Endothelial cell of umbilical vein (primary cell): Measurements from ENCODE around the gene PPARD. TPM values are rescaled to one million over a fixed set of nuclear protein-coding genes. Genes with fewer than 3 reads are reported as not detected.
A peak's percentile ranks its signal among the peaks of the same experiment; 100 is the strongest.

Experiments used
- BruUV-seq: library from RNA; stranded (reverse); fragments of 400-500 nt; replicated peaks from 2 replicates; lab custom pipeline; 2021; lab: Mats Ljungman, UMichigan
- CTCF ChIA-PET: fragments of 300-600, 350-600 bp; sonication (Branson Sonifier 250); formaldehyde crosslinking; loops from one replicate; lab custom pipeline; 2021; ENCODE audit warnings: antibody characterized with exemption, inconsistent platforms; lab: Charles Lee
- POLR2A ChIA-PET: fragments of 300-600, 350-600 bp; sonication (Branson Sonifier 250); formaldehyde crosslinking; loops from one replicate; lab custom pipeline; 2021; ENCODE audit warnings: antibody characterized with exemption, inconsistent platforms; lab: Charles Lee
- DNase-seq: peaks from one replicate; pipeline ENCODE4 v3.0.0-alpha.2; 2011; ENCODE audit warnings: low read depth, low spot score
- FAIRE-seq: peaks from 2 replicates; lab custom pipeline; 2011; peaks lifted over from hg19 to GRCh38; lab: Jason Lieb, UNC
- H2AFZ ChIP-seq: 2 replicates; pipeline ENCODE4 v1.6.0; 2012; ENCODE audit warnings: low read depth, low read length, control low read depth, inconsistent platforms
- H3K27ac ChIP-seq: 2 replicates; pipeline ENCODE4 v1.5.1; 2011; ENCODE audit warnings: low read depth, mild to moderate bottlenecking, control low read depth, low read length, moderate library complexity; ENCODE audit not compliant: insufficient read depth
- H3K27me3 ChIP-seq, 2 experiments: 2 replicates each; pipeline versions ENCODE4 v1.6.0 to v1.6.1; 2011; ENCODE audit warnings: low read length in 2 of 2, mixed read lengths in 1 of 2; ENCODE audit not compliant: control insufficient read depth in 2 of 2, insufficient read depth in 2 of 2
- H3K36me3 ChIP-seq, 2 experiments: 2 replicates in 1 of 2; 3 replicates in 1 of 2; pipeline ENCODE4 v1.5.1; 2011; ENCODE audit warnings: low read length in 2 of 2, mild to moderate bottlenecking in 1 of 2, moderate library complexity in 1 of 2; ENCODE audit not compliant: control insufficient read depth in 2 of 2, insufficient read depth in 2 of 2; ENCODE audit errors: extremely low read depth in 1 of 2
- H3K4me1 ChIP-seq: 3 replicates; pipeline ENCODE4 v1.5.1; 2011; ENCODE audit warnings: mild to moderate bottlenecking, low read length; ENCODE audit not compliant: control insufficient read depth, insufficient read depth; ENCODE audit errors: extremely low read depth
- H3K4me2 ChIP-seq: 2 replicates; pipeline ENCODE4 v1.6.1; 2011; ENCODE audit warnings: low read length, control low read depth, mixed read lengths; ENCODE audit not compliant: insufficient read depth
- H3K4me3 ChIP-seq, 3 experiments: fragments of 200-600 bp in 1 of 3; sonication (generic), shearing (Covaris generic) in 1 of 3; replicated peaks in 1 of 3; 2 replicates each; pipeline ENCODE4 v1.5.1; 2011 to 2016; ENCODE audit warnings: control low read depth in 3 of 3, low read length in 3 of 3, mild to moderate bottlenecking in 2 of 3, inconsistent platforms in 1 of 3, low read depth in 1 of 3, moderate library complexity in 1 of 3; ENCODE audit not compliant: insufficient read depth in 1 of 3
- H3K79me2 ChIP-seq: 2 replicates; pipeline ENCODE4 v1.6.0; 2012; ENCODE audit warnings: low read length, inconsistent platforms; ENCODE audit not compliant: control insufficient read depth, insufficient read depth
- H3K9ac ChIP-seq: replicated peaks from 2 replicates; pipeline ENCODE3; 2011; ENCODE audit warnings: low read length, control low read depth; ENCODE audit not compliant: insufficient read depth; ENCODE audit errors: extremely low read depth
- H3K9me1 ChIP-seq: replicated peaks from 3 replicates; pipeline ENCODE4 v1.6.0; 2011; ENCODE audit warnings: mild to moderate bottlenecking, low read length; ENCODE audit not compliant: control insufficient read depth, insufficient read depth; ENCODE audit errors: extremely low read depth
- H3K9me3 ChIP-seq: replicated peaks from 2 replicates; pipeline ENCODE4 v1.5.1; 2012; ENCODE audit warnings: low read length, inconsistent platforms; ENCODE audit not compliant: control insufficient read depth, insufficient read depth
- H4K20me1 ChIP-seq: replicated peaks from 2 replicates; pipeline ENCODE3; 2011; ENCODE audit warnings: mild to moderate bottlenecking, low read length; ENCODE audit not compliant: control insufficient read depth, insufficient read depth; ENCODE audit errors: extremely low read depth
- CTCF ChIP-seq, 2 donors: IDR thresholded peaks; 1 replicate in 1 of 2; 2 replicates in 1 of 2; pipeline ENCODE4 v1.5.1; 2011; ENCODE audit warnings: low read length in 2 of 2, mild to moderate bottlenecking in 2 of 2, moderate library complexity in 2 of 2, control low read depth in 1 of 2, inconsistent platforms in 1 of 2, low read depth in 1 of 2; ENCODE audit not compliant: insufficient read depth in 1 of 2; ENCODE audit errors: extremely low read depth in 1 of 2
- EZH2 ChIP-seq: IDR thresholded peaks from 2 replicates; pipeline ENCODE4 v1.6.1; 2012; ENCODE audit warnings: borderline replicate concordance, low read depth, mild to moderate bottlenecking, moderate library complexity, low read length, inconsistent platforms; ENCODE audit not compliant: severe bottlenecking
- FOS ChIP-seq: IDR thresholded peaks from 2 replicates; pipeline ENCODE4 v1.6.1; 2011; ENCODE audit warnings: mild to moderate bottlenecking, low read length, moderate library complexity, borderline replicate concordance; ENCODE audit not compliant: insufficient read depth
- GATA2 ChIP-seq: IDR thresholded peaks from 2 replicates; pipeline ENCODE4 v1.7.0; 2011; ENCODE audit warnings: low read depth, mild to moderate bottlenecking, moderate library complexity, mixed read lengths, low read length; ENCODE audit not compliant: insufficient read length, insufficient read depth
- JUN ChIP-seq: IDR thresholded peaks from 2 replicates; pipeline ENCODE4 v1.6.1; 2011; ENCODE audit warnings: borderline replicate concordance, low read depth; ENCODE audit not compliant: insufficient read length, insufficient read depth
- MYC ChIP-seq: IDR thresholded peaks from one replicate; pipeline ENCODE4 v1.6.1; 2011; ENCODE audit warnings: mild to moderate bottlenecking, low read depth, low read length
- POLR2A ChIP-seq: IDR thresholded peaks from 2 replicates; pipeline ENCODE4 v1.6.1; 2012; ENCODE audit warnings: low read depth, mild to moderate bottlenecking, control low read depth, low read length
- dilution Hi-C: fragments of 300-500 bp; cut with MboI; formaldehyde crosslinking; loops from one replicate; pipeline ENCODE4 v1.15.0; 2019; ENCODE audit warnings: low sequenced_read_pairs; ENCODE audit not compliant: extremely low pct_ligation_motif_present
- intact Hi-C: fragments of 100-400 bp; cut with micrococcal nuclease; formaldehyde crosslinking; loops from one replicate; pipeline ENCODE4 v1.10.0; 2022
- polyA plus RNA-seq, 4 experiments: library from polyadenylated mRNA; depleted of rRNA in 3 of 4; stranded (reverse) in 3 of 4; unstranded in 1 of 4; fragments of >200 nt; gene quantifications; 2 replicates each; pipeline versions ENCODE4 v1.2.1 to v1.2.3, GENCODE V29; 2011 to 2012; ENCODE audit warnings: missing spikeins in 1 of 4
- total RNA-seq: library from RNA; stranded (reverse); gene quantifications from 2 replicates; pipeline ENCODE4 v1.2.3, GENCODE V29; 2021

The PPARD gene
- total and polyA plus RNA-seq, 2 donors (not counting 3 experiments of a cell fraction or from before 2014, with no cell fraction given): 23.4 to 29.2 TPM

GRCh38 chr6:35327349-35328027, 14.9 kb upstream of the PPARD start:
- Histone ChIP-seq H3K4me1 (no peaks in the 10 kb centered on the region), H3K4me2 (no peak overlapping the region), H3K79me2 (no peaks in the 10 kb centered on the region), H3K27ac (no peak overlapping the region), H3K9me1 (no peaks in the 10 kb centered on the region), H3K4me3 (no peak overlapping the region), H2AFZ (no peak overlapping the region), H3K27me3 (peaks cover 0 to 5% of the 10 kb centered on the region in 2 experiments), H3K36me3 (no peaks in the 10 kb centered on the region), H3K9ac (no peak overlapping the region), H3K9me3 (no peaks in the 10 kb centered on the region), H4K20me1 (no peaks in the 10 kb centered on the region)
- intact Hi-C loops: loop anchor here (1.0 kb wide), 1 partner anchor 30 kb away; the partner anchor contains the start of gene DEF6
- dilution Hi-C loops: no loop called here
- FAIRE-seq: peak; percentile 92
- DNase-seq: peak; percentile 58
- TF ChIP-seq GATA2 (no peak), CTCF (IDR thresholded peaks at IDR 0.05; ENCODE audit: extremely low read depth in 1 of 2, insufficient read depth in 1 of 2, low read depth in 1 of 2, low read length in 2 of 2) (peak; percentile 53 to 78)
- ChIA-PET CTCF (interaction anchor here (0.6 to 3.9 kb wide), 22 partner anchors 10 to 410 kb away, joined by 3 to 67 read pairs (median 4); partner anchors contain the start of genes ARMC12 and DEF6), POLR2A (no interaction called here)
- BruUV-seq: no TSS peak

GRCh38 chr6:35328108-35328723, 14.1 kb upstream of the PPARD start:
- H3K4me1 ChIP-seq: no peaks in the 10 kb centered on the region
- no peak for DNase-seq
- no peaks in the 10 kb centered on the region for H3K9me3 ChIP-seq
- CTCF ChIA-PET: interaction anchor here (0.6 to 3.9 kb wide), 22 partner anchors 9 to 409 kb away, joined by 3 to 67 read pairs (median 4); partner anchors contain the start of genes ARMC12 and DEF6
- no peak overlapping the region for H3K4me2 ChIP-seq
- TF ChIP-seq GATA2: no peak
- no peak for TF ChIP-seq POLR2A
- no peak for TF ChIP-seq EZH2
- TF ChIP-seq CTCF (IDR thresholded peaks at IDR 0.05; ENCODE audit: extremely low read depth in 1 of 2, insufficient read depth in 1 of 2, low read depth in 1 of 2, low read length in 2 of 2): no peak
- no peak for TF ChIP-seq FOS
- TF ChIP-seq JUN: no peak
- TF ChIP-seq MYC: no peak
- H3K79me2 ChIP-seq: no peaks in the 10 kb centered on the region
- H3K9ac ChIP-seq: no peak overlapping the region
- BruUV-seq: no TSS peak
- peak; percentile 67 for FAIRE-seq
- POLR2A ChIA-PET: no interaction called here
- H3K9me1 ChIP-seq: no peaks in the 10 kb centered on the region
- peaks cover 0 to 5% of the 10 kb centered on the region in 2 experiments for H3K27me3 ChIP-seq
- intact Hi-C loops: no loop called here
- H3K36me3 ChIP-seq: no peaks in the 10 kb centered on the region
- no peak overlapping the region for H2AFZ ChIP-seq
- dilution Hi-C loops: no loop called here
- H4K20me1 ChIP-seq: no peaks in the 10 kb centered on the region
- H3K27ac ChIP-seq: no peak overlapping the region
- H3K4me3 ChIP-seq: no peak overlapping the region
